ENCODE data around the gene EDIL3. TPM values are rescaled to one million over a fixed set of nuclear protein-coding genes. Genes with fewer than 3 reads are reported as not detected.

Gene EDIL3
- total and polyA plus RNA-seq, 2 of the 8 experiments (the other 6 are each of a cell fraction or from before 2014, with no cell fraction given) = 14.7 to 47.2 TPM

DNA sequence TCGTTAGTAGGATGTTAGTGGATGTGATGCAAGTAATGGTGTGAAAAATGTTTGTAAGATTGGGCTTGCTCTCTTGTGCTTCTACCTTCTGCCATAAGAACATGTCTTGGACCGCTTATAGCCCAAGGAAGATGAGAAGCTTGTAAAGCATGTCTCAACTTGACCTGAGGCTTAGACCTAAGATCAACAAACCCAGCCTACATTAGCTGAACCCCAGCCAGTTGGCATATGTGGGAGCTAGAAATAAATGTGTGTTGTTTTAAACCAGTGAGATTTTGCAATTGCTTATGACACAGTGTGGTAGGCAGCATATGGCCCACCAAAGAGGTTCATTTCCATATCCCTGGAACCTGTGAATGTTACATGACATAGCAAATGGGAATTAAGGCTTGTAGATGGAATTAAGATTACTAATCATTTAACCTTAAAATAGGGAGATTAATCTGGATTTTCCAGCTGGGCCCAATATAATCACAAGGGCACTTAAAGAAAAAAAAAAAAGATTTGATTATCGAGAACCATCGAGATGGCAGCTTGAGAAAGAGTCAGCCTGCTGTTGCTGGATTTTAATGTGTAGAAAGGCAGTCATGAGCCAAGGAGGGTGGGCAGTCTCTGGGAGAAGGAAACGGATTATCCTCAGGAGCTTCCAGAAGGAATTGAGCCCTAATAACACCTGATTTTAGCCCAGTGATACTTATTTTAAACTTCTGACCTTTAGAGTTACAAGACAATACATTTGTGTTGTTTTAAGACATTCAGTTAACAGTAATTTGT is 27.3 kb upstream of the EDIL3 start:
- no peak overlapping the region for H3K4me3 ChIP-seq (ENCODE audit: extremely low read depth in 1 of 4, insufficient read depth in 2 of 4, low read depth in 3 of 4, low read length in 4 of 4)
- no peak overlapping the region for H2BK20ac ChIP-seq (ENCODE audit: low read length)
- H3K9me3 ChIP-seq (ENCODE audit: insufficient read depth in 2 of 2, low read depth in 1 of 2, low read length in 1 of 2) = no peaks in the 10 kb centered on the region
- H4K5ac ChIP-seq (ENCODE audit: insufficient read length, low read depth, low read length) = no peak overlapping the region
- no peak overlapping the region for H3K18ac ChIP-seq (ENCODE audit: extremely low read depth, low read length)
- H3K79me1 ChIP-seq (ENCODE audit: low read depth, low read length) = no peaks in the 10 kb centered on the region
- TF ChIP-seq, protein P1, sequence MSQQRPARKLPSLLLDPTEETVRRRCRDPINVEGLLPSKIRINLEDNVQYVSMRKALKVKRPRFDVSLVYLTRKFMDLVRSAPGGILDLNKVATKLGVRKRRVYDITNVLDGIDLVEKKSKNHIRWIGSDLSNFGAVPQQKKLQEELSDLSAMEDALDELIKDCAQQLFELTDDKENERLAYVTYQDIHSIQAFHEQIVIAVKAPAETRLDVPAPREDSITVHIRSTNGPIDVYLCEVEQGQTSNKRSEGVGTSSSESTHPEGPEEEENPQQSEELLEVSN (IDR thresholded peaks at IDR 0.05) = no peak
- no peak overlapping the region for H4K91ac ChIP-seq (replicated peaks; ENCODE audit: insufficient read length, low read length)
- no peak overlapping the region for H3K14ac ChIP-seq (ENCODE audit: insufficient read length)
- no peak overlapping the region for H2BK12ac ChIP-seq (ENCODE audit: low read depth, low read length)
- H4K20me1 ChIP-seq (replicated peaks in 1 of 2; ENCODE audit: control insufficient read depth in 1 of 2, insufficient read depth in 2 of 2, low read length in 2 of 2) = no peaks in the 10 kb centered on the region
- H3K23me2 ChIP-seq (ENCODE audit: low read depth, low read length) = no peaks in the 10 kb centered on the region
- H3K27me3 ChIP-seq (replicated peaks in 1 of 4; ENCODE audit: control insufficient read depth in 3 of 4, extremely low read depth in 1 of 4, insufficient read depth in 3 of 4, low read length in 3 of 4) = no peaks in the 10 kb centered on the region
- H3K23ac ChIP-seq (ENCODE audit: insufficient read length) = no peak overlapping the region
- 91% methylated on average over 5 of the region's 5 CpGs; no CpG with 5 or more reads in 1 of the 2 experiments for WGBS, 2 experiments (ENCODE audit: extremely low coverage in 1 of 2, insufficient coverage in 1 of 2, insufficient read length in 1 of 2, insufficient replicate concordance in 2 of 2, low coverage in 1 of 2, low lambda C conversion rate in 2 of 2, missing lambda C conversion rate in 1 of 2)
- POLR2A ChIA-PET (ENCODE audit: partially characterized antibody) = no interaction called here
- H3K4me2 ChIP-seq (ENCODE audit: insufficient read depth in 1 of 2, low read depth in 2 of 2, low read length in 2 of 2) = no peak overlapping the region
- no peak for FAIRE-seq
- no peak overlapping the region for H2BK120ac ChIP-seq (replicated peaks; ENCODE audit: low read depth, low read length)
- H4K8ac ChIP-seq (ENCODE audit: extremely low read depth, insufficient read depth, low read length) = no peak overlapping the region
- no peak overlapping the region for H3K4ac ChIP-seq (replicated peaks; ENCODE audit: insufficient read length, low read depth, low read length)
- no peak overlapping the region for H2BK15ac ChIP-seq (ENCODE audit: low read length)
- no peak overlapping the region for H3K56ac ChIP-seq (replicated peaks; ENCODE audit: insufficient read length, low read depth, low read length)
- H2BK5ac ChIP-seq (ENCODE audit: low read depth, low read length) = no peak overlapping the region
- H3K4me1 ChIP-seq (replicated peaks in 1 of 4; ENCODE audit: control insufficient read depth in 3 of 4, insufficient read depth in 4 of 4, low read length in 3 of 4) = no peaks in the 10 kb centered on the region
- no peak overlapping the region for H2AFZ ChIP-seq (ENCODE audit: low read length)
- H3K9ac ChIP-seq (replicated peaks in 1 of 4; ENCODE audit: extremely low read depth in 1 of 4, low read depth in 3 of 4, low read length in 3 of 4) = no peak overlapping the region
- CTCF ChIA-PET (ENCODE audit: partially characterized antibody) = interaction anchor here (1.5 kb wide), 1 partner anchor 637 kb away, joined by 5 read pairs; no protein-coding TSS in a partner anchor
- H3K27ac ChIP-seq (ENCODE audit: low read depth, low read length) = no peak overlapping the region
- no peak overlapping the region for H2AK5ac ChIP-seq (ENCODE audit: low read depth, low read length)
- no peaks in the 10 kb centered on the region for H3K36me3 ChIP-seq (ENCODE audit: control insufficient read depth in 2 of 4, insufficient read depth in 4 of 4, low read length in 3 of 4)
- no peaks in the 10 kb centered on the region for H3K79me2 ChIP-seq (ENCODE audit: control insufficient read depth in 1 of 2, insufficient read depth in 2 of 2, low read length in 2 of 2)
- DNase-seq (ENCODE audit: low read depth in 1 of 2, low spot score in 2 of 2) = no peak

Measured in H1 (cell line).